Astrocyte of the spinal cord (primary cell): ENCODE results near the gene LBHD2.

Experiments used
- DNase-seq: peaks from one replicate; pipeline ENCODE4 v3.0.0; 2011; ENCODE audit warnings: low read depth, low spot score
- H3K4me3 ChIP-seq: 2 replicates; pipeline ENCODE4 v1.5.1; 2011; ENCODE audit warnings: low read depth, mild to moderate bottlenecking, low read length, moderate library complexity
- in situ Hi-C: cut with HindIII; loops from 2 replicates; pipeline ENCODE4 v1.10.0; 2017; ENCODE audit warnings: low sequenced_read_pairs
- TF ChIP-seq, protein P1 (sequence below): IDR thresholded peaks from 2 replicates; pipeline ENCODE4 v1.5.1; 2012; ENCODE audit warnings: low read depth, mild to moderate bottlenecking, low read length, inconsistent platforms

The LBHD2 gene

DNA sequence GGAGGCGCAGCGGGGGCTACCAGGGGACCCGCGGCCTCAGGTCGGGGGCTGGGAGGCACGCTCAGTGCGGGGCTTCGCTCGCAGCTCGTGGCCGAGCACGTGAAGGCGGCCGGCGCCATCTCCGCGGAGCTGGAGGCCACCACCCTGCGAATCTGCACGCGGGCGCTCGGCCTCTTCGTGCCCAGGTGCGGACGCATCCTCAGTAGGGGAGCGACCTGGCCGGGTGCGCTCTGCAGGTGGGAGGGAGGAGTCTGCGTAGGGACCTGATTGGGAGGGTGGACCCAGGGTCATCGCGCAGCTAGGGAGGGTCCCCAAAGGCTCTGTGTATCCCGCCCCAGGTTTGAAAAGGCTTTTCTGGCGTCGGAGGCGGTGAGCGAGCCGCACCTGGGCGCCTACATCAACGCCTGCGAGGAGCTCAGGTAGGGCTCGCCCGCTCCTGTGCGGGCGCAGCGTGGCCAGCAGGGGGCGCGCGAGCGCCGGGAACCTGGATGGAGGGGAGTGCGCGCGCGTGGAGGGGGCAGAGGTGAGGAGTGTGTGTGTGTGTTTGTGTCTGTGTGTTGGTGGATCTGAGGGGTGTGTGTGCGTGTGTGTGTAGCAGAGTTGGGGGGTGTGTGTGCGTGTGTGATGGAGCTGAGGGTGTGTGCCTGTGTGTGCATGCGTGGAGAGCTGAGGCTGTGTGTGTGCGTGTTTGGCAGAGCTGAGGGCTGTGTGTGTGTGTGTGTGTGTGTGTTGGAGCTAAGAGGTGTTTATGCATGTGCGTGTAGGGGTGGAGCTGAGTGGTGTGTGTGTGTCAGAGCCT is 20.8 kb downstream of the LBHD2 start:
- TF ChIP-seq, protein P1, sequence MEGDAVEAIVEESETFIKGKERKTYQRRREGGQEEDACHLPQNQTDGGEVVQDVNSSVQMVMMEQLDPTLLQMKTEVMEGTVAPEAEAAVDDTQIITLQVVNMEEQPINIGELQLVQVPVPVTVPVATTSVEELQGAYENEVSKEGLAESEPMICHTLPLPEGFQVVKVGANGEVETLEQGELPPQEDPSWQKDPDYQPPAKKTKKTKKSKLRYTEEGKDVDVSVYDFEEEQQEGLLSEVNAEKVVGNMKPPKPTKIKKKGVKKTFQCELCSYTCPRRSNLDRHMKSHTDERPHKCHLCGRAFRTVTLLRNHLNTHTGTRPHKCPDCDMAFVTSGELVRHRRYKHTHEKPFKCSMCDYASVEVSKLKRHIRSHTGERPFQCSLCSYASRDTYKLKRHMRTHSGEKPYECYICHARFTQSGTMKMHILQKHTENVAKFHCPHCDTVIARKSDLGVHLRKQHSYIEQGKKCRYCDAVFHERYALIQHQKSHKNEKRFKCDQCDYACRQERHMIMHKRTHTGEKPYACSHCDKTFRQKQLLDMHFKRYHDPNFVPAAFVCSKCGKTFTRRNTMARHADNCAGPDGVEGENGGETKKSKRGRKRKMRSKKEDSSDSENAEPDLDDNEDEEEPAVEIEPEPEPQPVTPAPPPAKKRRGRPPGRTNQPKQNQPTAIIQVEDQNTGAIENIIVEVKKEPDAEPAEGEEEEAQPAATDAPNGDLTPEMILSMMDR: peak; percentile 94
- H3K4me3 ChIP-seq: no peak overlapping the region
- peak; percentile 36 for DNase-seq
- in situ Hi-C loops: no loop called here

DNA sequence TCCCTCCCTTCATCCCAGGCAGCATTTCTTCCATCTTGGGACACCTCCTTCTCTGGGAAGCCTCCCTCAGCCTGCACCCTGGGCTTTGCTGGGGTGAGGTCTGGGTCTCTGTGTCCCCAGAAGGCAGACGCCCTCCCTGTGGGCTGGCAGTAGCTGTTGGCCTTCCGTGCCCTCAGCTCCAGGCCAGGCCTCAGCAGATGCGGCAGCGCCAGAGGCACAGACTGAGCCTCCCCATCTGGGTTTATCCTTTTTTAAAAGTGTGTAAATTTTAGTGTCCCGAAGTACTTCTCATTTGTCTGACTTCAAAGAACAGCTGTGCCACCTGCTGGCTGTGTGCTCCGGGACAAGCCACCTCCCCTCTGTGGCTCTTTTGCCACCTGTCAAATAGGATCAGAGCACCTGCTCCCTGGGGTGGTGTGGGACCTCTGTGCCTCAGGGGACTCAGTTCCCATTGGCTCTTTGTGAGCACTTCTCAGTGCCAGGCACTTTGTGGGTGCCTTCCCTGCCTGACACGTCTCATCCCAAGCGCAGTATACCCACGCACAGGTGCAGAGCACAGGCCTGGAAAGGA is 21.7 kb downstream of the LBHD2 start:
- in situ Hi-C loops: no loop called here
- DNase-seq: no peak
- TF ChIP-seq, protein P1: no peak
- no peak overlapping the region for H3K4me3 ChIP-seq

DNA sequence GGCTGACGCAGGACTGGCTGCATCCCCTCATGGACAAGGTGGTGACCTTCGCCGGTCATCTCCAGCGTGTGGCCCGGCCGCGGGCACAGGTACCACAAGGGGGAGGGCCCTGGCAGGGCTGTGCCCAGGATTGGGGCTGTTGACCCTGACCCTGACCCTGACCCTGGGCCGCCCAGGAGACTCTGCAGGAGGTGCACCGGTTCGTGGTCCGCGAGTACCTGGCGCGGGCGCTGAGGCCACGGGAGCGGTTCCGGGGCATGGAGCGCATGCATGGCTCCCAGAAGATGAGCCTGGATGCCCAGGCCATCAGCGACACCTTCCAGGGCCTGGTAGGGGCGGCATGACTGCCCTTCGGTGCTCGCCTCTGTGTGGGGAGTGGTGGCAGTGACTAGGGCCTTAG is 23.4 kb downstream of the LBHD2 start:
- no peak for DNase-seq
- H3K4me3 ChIP-seq: no peak overlapping the region
- TF ChIP-seq, protein P1: no peak
- in situ Hi-C loops: no loop called here

DNA sequence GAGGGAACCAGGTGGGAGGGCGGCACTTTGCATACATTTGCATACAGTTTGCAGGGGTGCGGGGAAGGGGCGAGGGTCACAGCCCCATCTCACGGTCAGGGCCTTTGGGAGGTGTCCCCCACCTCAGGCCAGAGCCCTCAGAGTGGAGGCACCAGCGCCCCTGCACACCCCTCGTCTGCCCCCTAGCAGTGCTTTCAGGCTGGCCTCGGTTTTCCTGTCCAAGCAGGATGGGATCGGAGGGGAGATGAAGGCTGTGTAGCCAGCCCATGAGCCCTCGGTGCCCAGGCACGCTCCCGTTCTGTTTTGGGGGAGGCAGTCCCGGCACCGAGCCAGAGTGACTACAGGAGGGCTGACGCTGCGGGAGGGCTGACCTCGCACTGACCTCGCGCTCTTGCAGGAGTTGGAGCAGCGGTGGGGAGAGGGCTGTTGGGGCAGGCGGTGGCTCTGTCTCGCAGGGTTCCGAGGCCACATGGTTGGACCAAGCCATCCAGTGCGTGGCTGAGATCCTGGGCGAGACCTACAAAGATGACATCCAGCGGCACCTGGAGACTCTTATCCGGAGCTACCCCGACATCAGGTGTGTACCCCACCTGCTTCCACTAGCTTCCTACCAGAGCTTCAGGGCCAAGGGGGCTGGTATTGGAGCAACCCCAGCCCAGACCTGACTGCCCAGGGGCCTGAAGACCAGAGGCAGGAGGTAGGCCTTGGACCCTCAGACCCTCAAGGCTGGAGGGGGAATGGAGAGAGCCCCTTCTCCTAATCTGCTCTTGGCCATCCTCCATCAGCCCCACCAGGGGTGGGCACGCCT is 24.1 kb downstream of the LBHD2 start:
- DNase-seq: no peak
- in situ Hi-C loops: no loop called here
- H3K4me3 ChIP-seq: no peak overlapping the region
- TF ChIP-seq, protein P1: no peak

DNA sequence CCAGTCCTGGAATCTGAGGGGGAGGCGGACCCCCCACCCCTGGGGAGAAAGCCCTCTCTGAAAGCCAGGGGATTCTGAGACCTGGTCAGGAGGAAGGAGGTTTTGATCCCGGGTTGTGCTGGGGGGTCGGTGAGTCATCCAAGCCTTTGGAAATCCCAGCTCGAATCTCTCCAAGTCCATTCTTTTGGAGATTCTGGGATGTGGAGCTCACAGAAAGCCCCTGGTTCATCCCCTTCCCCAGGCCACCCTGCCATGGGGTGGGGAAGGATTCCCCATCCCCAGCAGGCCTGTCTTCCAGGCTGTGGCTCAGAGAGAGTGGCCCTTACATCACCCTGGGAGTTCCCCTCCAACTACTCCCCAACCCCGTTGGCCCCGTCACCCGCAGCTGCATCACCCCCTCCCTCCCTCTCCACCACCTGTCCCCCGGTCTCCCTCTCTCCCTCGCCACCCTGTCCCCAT is 24.8 kb downstream of the LBHD2 start:
- TF ChIP-seq, protein P1: no peak
- DNase-seq: no peak
- H3K4me3 ChIP-seq: no peak overlapping the region
- in situ Hi-C loops: no loop called here
